GM10248 (cell line): ENCODE data around the gene TSHR.

Experiments
- CTCF ChIA-PET: fragments of 300-600 bp; sonication (Branson Sonifier 250); formaldehyde crosslinking; extraction: SDS; loops from one replicate; lab custom pipeline; 2021; ENCODE audit warnings: antibody characterized with exemption; lab: Yijun Ruan, JAX
- POLR2A ChIA-PET: fragments of 350-650 bp; sonication (Branson Sonifier 250); formaldehyde crosslinking; extraction: SDS; loops from one replicate; lab custom pipeline; 2020; ENCODE audit warnings: antibody characterized with exemption; lab: Yijun Ruan, JAX
- DNase-seq: peaks from one replicate; pipeline ENCODE4 v3.0.0; 2012; ENCODE audit errors: extremely low spot score
- TF ChIP-seq, protein P1 (sequence below): IDR thresholded peaks from 2 replicates; pipeline ENCODE4 v1.5.1; 2012; ENCODE audit warnings: mild to moderate bottlenecking, low read depth; ENCODE audit errors: extremely low read depth, missing control alignments, control extremely low read depth

The TSHR gene

DNA sequence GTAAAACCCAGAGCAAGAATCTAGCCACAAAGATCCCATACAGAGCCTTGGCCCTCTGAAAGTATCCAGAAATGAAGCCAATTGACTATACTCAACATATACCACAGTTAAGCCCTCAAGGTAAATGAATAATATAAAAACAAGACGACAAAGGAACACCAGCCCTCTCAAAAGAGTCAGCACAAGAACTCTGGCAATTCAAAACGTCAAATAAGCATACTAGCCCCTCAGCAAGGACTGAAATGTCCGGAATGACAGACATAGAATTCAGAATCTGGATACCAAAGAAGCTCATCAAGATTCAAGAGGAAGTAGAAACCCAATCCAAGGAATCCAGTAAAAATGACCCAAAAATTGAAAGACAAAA is 215.4 kb downstream of the TSHR start:
- DNase-seq: no peak
- ChIA-PET POLR2A (interaction anchor here (0.5 to 1.0 kb wide), 2 partner anchors 50 to 299 kb away, joined by 4 read pairs; partner anchors contain the start of gene GTF2A1), CTCF (interaction anchor here (0.8 to 6.1 kb wide), 31 partner anchors 9 to 272 kb away, joined by 3 to 110 read pairs (median 4); partner anchors contain the start of genes CEP128 and GTF2A1)
- TF ChIP-seq, protein P1, sequence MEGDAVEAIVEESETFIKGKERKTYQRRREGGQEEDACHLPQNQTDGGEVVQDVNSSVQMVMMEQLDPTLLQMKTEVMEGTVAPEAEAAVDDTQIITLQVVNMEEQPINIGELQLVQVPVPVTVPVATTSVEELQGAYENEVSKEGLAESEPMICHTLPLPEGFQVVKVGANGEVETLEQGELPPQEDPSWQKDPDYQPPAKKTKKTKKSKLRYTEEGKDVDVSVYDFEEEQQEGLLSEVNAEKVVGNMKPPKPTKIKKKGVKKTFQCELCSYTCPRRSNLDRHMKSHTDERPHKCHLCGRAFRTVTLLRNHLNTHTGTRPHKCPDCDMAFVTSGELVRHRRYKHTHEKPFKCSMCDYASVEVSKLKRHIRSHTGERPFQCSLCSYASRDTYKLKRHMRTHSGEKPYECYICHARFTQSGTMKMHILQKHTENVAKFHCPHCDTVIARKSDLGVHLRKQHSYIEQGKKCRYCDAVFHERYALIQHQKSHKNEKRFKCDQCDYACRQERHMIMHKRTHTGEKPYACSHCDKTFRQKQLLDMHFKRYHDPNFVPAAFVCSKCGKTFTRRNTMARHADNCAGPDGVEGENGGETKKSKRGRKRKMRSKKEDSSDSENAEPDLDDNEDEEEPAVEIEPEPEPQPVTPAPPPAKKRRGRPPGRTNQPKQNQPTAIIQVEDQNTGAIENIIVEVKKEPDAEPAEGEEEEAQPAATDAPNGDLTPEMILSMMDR: no peak

- no peak for DNase-seq
- ChIA-PET CTCF (interaction anchor here (0.6 to 6.1 kb wide), 10 partner anchors 10 to 185 kb away, joined by 3 to 110 read pairs (median 6); no protein-coding TSS in a partner anchor), POLR2A (interaction anchor here (0.6 to 1.2 kb wide), 2 partner anchors 48 to 51 kb away, joined by 3 to 4 read pairs; partner anchors contain the start of gene GTF2A1)
- TF ChIP-seq, protein P1: no peak
Measured at GRCh38 chr14:81172353-81172752, 216.9 kb downstream of the TSHR start.

DNA sequence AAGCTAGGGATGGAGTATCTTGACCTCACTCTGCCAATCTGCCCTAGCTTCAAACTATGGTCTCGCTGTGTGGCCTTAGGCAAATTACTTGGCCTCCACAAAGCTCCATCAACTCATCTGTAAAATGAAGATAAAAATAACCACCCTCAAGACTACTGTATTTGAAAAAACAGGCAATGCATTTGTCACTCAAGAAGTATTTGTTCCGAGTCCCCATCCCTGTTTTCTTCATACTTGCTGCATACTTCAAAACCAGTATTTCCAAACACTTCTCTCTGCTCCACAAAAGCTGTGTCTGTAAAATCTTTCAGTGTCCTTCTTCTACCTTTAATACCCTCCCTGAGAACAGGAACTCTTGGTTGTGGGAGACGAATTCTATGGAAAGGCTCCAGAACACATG is 217.5 kb downstream of the TSHR start:
- POLR2A ChIA-PET: interaction anchor here (0.6 to 1.2 kb wide), 2 partner anchors 48 to 51 kb away, joined by 3 to 4 read pairs; partner anchors contain the start of gene GTF2A1
- no peak for DNase-seq
- TF ChIP-seq, protein P1: no peak
- CTCF ChIA-PET: interaction anchor here (0.6 to 6.1 kb wide), 9 partner anchors 11 to 186 kb away, joined by 3 to 110 read pairs (median 7); no protein-coding TSS in a partner anchor

DNA sequence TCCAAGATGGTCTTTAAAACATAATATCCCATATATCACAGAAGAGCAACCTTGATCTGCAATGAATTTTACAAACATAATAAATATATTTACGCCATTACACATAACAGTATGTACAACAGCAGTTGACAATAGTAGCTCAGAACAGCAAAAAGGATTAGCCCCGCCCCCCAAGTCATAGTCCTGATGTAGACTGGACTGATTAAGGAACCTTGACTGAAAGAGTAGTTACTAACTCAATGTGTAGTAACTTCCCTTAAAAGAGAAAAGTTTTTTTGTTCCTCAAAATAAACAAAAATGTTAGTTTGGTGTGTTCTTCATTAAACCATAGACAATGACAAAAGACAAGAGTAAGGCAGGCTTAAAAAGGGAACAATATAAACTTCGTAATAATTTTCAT is 220.8 kb downstream of the TSHR start:
- TF ChIP-seq, protein P1: no peak
- POLR2A ChIA-PET: no interaction called here
- CTCF ChIA-PET: interaction anchor here (0.8 to 3.2 kb wide), 5 partner anchors 9 to 189 kb away, joined by 3 to 18 read pairs (median 4); partner anchors contain the start of gene GTF2A1
- DNase-seq: no peak

DNA sequence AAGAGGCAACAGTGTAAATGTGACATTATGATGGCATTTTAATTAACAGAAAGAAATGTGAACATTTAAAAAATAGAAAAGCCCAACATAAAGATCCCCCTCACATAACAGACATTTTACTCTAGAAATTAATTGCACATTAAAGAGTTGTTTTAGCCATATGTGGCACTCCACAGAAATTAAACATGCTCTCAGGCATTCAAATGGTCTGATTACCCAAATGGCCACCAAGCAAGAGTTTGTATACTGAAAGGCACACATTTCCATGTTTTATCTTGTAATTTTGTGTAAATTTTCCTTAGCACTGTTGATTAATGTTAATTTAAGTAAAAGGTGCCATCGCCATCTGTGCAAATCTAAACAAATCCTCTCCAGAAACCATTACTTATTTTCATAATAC is 221.8 kb downstream of the TSHR start:
- POLR2A ChIA-PET: no interaction called here
- TF ChIP-seq, protein P1: no peak
- DNase-seq: no peak
- CTCF ChIA-PET: interaction anchor here (1.1 to 5.6 kb wide), 2 partner anchors 11 to 14 kb away, joined by 6 to 30 read pairs; no protein-coding TSS in a partner anchor

DNA sequence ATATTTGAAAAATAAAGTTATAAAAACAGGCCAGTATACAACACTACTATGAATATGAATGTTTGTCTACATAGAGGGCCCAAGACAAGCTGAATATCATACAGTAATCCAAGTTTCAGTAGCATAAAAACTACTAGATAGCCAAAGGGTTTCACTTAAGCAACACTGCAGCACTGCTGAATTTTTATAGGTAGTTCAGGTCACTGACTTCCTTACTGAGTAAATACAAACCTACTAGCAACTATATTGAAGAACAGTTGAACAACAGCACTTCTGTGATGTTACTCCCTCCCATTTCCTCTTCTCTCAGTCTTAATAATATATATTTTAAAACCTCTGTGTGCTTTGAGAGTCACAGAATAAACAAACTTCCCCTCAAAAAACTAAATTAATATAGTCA is 222.6 kb downstream of the TSHR start:
- POLR2A ChIA-PET: no interaction called here

More for the DNA sequence above, 222.6 kb downstream of the TSHR start:
- DNase-seq: no peak
- CTCF ChIA-PET: interaction anchor here (1.0 to 11.4 kb wide), 5 partner anchors 8 to 181 kb away, joined by 3 to 110 read pairs (median 6); no protein-coding TSS in a partner anchor
- TF ChIP-seq, protein P1: no peak
